A549 (cell line): Measurements from ENCODE around the gene MOB3C.

Experiments used
- CEBPB ChIP-seq, 2 experiments: fragments of >200 bp in 1 of 2; sonication (Bioruptor Twin) in 1 of 2; formaldehyde crosslinking in 1 of 2; IDR thresholded peaks; 2 replicates each; pipeline ENCODE4 v1.6.1; 2012 to 2016
- E2F6 ChIP-seq: IDR thresholded peaks from 2 replicates; pipeline ENCODE4 v1.6.1; 2012; ENCODE audit warnings: low read depth, borderline replicate concordance
- EP300 ChIP-seq, 2 experiments: fragments of >200 bp; sonication (Bioruptor Twin); formaldehyde crosslinking; IDR thresholded peaks; 2 replicates in 1 of 2; 3 replicates in 1 of 2; pipeline ENCODE4 v1.6.1; 2016 to 2017
- HEYL ChIP-seq: fragments of 250-450 bp; sonication (Bioruptor Pico); IDR thresholded peaks from 2 replicates; pipeline ENCODE4 v1.8.0; 2021; ENCODE audit warnings: mild to moderate bottlenecking, moderate library complexity
- JUNB ChIP-seq: fragments of >200 bp; sonication (Bioruptor Twin); formaldehyde crosslinking; IDR thresholded peaks from 2 replicates; pipeline ENCODE4 v1.6.1; 2016
- MAX ChIP-seq: IDR thresholded peaks from 2 replicates; pipeline ENCODE4 v1.6.1; 2012
- POLR2A ChIP-seq: IDR thresholded peaks from 2 replicates; pipeline ENCODE4 v1.6.1; 2012; ENCODE audit warnings: mild to moderate bottlenecking, low read length
- RNF2 ChIP-seq: fragments of 200-600 bp; sonication (generic); IDR thresholded peaks from 2 replicates; pipeline ENCODE4 v1.6.1; 2016; ENCODE audit warnings: low read depth, mild to moderate bottlenecking, antibody characterized with exemption, moderate library complexity, borderline replicate concordance
- TP53 ChIP-seq: fragments of 250-450 bp; sonication (Bioruptor Pico); IDR thresholded peaks from 2 replicates; pipeline ENCODE4 v1.5.0; 2021; ENCODE audit warnings: mild to moderate bottlenecking, moderate library complexity
- TF ChIP-seq, protein P1 (sequence below): fragments of >200 bp; sonication (Bioruptor Twin); formaldehyde crosslinking; IDR thresholded peaks from 3 replicates; pipeline ENCODE4 v1.5.1; 2016
- TF ChIP-seq, protein P2 (sequence below): fragments of 150-350 bp; IDR thresholded peaks from 2 replicates; pipeline ENCODE4 v1.6.1; 2014; ENCODE audit warnings: low read depth, mild to moderate bottlenecking, low read length
- TF ChIP-seq, protein P3 (sequence below): fragments of 450-650 bp; IDR thresholded peaks from 2 replicates; pipeline ENCODE4 v1.6.1; 2014; ENCODE audit warnings: antibody characterized with exemption
- TF ChIP-seq, protein P4 (sequence below): fragments of >200 bp; sonication (Bioruptor Twin); formaldehyde crosslinking; IDR thresholded peaks from 2 replicates; pipeline ENCODE4 v1.6.1; 2016

DNA sequence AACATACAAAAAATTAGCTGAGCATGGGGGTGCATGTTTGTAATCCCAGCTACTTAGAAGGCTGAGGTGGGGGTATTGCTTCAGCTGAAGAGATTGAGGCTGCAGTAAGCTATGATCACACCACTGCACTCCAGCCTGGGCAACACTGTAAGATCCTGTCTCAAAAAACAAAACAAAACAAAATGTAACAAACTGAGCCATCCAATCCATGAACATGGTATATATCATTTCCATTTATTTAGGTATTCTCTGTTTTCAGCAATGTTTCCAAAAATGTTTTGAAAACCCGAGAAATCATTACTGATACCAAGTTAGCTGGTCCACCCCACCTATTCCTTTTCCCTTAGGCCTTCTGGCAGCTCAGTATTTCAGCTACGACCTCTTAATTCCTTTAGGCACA is 33.2 kb upstream of the MOB3C start:
- TF ChIP-seq, protein P1, sequence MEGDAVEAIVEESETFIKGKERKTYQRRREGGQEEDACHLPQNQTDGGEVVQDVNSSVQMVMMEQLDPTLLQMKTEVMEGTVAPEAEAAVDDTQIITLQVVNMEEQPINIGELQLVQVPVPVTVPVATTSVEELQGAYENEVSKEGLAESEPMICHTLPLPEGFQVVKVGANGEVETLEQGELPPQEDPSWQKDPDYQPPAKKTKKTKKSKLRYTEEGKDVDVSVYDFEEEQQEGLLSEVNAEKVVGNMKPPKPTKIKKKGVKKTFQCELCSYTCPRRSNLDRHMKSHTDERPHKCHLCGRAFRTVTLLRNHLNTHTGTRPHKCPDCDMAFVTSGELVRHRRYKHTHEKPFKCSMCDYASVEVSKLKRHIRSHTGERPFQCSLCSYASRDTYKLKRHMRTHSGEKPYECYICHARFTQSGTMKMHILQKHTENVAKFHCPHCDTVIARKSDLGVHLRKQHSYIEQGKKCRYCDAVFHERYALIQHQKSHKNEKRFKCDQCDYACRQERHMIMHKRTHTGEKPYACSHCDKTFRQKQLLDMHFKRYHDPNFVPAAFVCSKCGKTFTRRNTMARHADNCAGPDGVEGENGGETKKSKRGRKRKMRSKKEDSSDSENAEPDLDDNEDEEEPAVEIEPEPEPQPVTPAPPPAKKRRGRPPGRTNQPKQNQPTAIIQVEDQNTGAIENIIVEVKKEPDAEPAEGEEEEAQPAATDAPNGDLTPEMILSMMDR, result no peak
- TF ChIP-seq, protein P2, sequence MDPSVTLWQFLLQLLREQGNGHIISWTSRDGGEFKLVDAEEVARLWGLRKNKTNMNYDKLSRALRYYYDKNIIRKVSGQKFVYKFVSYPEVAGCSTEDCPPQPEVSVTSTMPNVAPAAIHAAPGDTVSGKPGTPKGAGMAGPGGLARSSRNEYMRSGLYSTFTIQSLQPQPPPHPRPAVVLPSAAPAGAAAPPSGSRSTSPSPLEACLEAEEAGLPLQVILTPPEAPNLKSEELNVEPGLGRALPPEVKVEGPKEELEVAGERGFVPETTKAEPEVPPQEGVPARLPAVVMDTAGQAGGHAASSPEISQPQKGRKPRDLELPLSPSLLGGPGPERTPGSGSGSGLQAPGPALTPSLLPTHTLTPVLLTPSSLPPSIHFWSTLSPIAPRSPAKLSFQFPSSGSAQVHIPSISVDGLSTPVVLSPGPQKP, result no peak
- TF ChIP-seq, protein P3, sequence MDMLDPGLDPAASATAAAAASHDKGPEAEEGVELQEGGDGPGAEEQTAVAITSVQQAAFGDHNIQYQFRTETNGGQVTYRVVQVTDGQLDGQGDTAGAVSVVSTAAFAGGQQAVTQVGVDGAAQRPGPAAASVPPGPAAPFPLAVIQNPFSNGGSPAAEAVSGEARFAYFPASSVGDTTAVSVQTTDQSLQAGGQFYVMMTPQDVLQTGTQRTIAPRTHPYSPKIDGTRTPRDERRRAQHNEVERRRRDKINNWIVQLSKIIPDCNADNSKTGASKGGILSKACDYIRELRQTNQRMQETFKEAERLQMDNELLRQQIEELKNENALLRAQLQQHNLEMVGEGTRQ, result no peak
- TF ChIP-seq CEBPB (IDR thresholded peaks at IDR 0.05), result no peak
- TF ChIP-seq TP53 (CRISPR knock-in tag), result no peak
- no peak for TF ChIP-seq MAX
- no peak for TF ChIP-seq EP300 (IDR thresholded peaks at IDR 0.05)
- no peak for TF ChIP-seq POLR2A
- no peak for TF ChIP-seq E2F6
- TF ChIP-seq JUNB, result no peak
- TF ChIP-seq, protein P4, sequence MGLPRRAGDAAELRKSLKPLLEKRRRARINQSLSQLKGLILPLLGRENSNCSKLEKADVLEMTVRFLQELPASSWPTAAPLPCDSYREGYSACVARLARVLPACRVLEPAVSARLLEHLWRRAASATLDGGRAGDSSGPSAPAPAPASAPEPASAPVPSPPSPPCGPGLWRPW, result no peak
- TF ChIP-seq HEYL (CRISPR knock-in tag), result no peak
- no peak for TF ChIP-seq RNF2
